Measurements from ENCODE around the gene ANKHD1. TPM values are rescaled to one million over a fixed set of nuclear protein-coding genes. Genes with fewer than 3 reads are reported as not detected.
A peak's percentile ranks its signal among the peaks of the same experiment; 100 is the strongest.

The ANKHD1 gene
- total RNA-seq, 2 experiments from 2014 or later: 90.6 to 143 TPM

DNA sequence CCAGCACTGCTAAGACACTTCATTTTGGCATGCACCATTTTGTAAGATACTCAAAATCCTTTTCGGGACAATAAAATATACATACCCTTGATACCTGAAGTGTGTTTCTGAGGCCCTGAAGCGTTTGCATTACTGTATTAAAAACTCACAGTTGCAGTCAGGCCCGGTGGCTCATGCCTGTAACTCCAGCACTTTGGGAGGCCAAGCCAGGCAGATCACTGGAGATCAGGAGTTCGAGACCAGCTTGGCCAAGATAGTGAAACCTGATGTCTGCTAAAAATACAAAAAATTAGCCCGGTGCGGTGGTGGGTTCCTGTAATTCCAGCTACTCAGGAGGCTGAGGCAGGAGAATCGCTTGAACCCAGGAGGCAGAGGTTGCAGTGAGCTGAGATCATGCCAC, 143.4 kb downstream of the ANKHD1 start:
- BruUV-seq (replicated peaks): no TSS peak
- TF ChIP-seq EZH2phosphoT487 (IDR thresholded peaks at IDR 0.05; ENCODE audit: borderline replicate concordance, low read depth, low read length): no peak
- TF ChIP-seq, protein P1, sequence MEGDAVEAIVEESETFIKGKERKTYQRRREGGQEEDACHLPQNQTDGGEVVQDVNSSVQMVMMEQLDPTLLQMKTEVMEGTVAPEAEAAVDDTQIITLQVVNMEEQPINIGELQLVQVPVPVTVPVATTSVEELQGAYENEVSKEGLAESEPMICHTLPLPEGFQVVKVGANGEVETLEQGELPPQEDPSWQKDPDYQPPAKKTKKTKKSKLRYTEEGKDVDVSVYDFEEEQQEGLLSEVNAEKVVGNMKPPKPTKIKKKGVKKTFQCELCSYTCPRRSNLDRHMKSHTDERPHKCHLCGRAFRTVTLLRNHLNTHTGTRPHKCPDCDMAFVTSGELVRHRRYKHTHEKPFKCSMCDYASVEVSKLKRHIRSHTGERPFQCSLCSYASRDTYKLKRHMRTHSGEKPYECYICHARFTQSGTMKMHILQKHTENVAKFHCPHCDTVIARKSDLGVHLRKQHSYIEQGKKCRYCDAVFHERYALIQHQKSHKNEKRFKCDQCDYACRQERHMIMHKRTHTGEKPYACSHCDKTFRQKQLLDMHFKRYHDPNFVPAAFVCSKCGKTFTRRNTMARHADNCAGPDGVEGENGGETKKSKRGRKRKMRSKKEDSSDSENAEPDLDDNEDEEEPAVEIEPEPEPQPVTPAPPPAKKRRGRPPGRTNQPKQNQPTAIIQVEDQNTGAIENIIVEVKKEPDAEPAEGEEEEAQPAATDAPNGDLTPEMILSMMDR (conservative IDR thresholded peaks at IDR 0.05; ENCODE audit: low read length): no peak
- no peak overlapping the region for H3K4me3 ChIP-seq (ENCODE audit: low read depth, low read length, poor library complexity, severe bottlenecking)
- CTCF ChIA-PET (ENCODE audit: unreplicated experiment): no interaction called here
- intact Hi-C loops (cut with micrococcal nuclease; ENCODE audit: unreplicated experiment): no loop called here
- H3K36me3 ChIP-seq (ENCODE audit: insufficient read depth, low read length): peaks cover 76% of the 10 kb centered on the region
- no peak for DNase-seq (ENCODE audit: low spot score)
- no peaks in the 10 kb centered on the region for H3K79me2 ChIP-seq (ENCODE audit: insufficient read depth, low read depth, low read length)
- no peaks in the 10 kb centered on the region for H3K9me2 ChIP-seq (ENCODE audit: insufficient read depth, low read length)
- no peak overlapping the region for H3K27ac ChIP-seq (ENCODE audit: low read depth, low read length, poor library complexity, severe bottlenecking)
- H2AFZ ChIP-seq (ENCODE audit: low read length): no peak overlapping the region
- POLR2A ChIA-PET: interaction anchor here (0.7 to 1.3 kb wide), 2 partner anchors 12 to 173 kb away, joined by 3 to 4 read pairs; no protein-coding TSS in a partner anchor
- no peak overlapping the region for H3K4me2 ChIP-seq (ENCODE audit: low read length)
- no peaks in the 10 kb centered on the region for H3K9me3 ChIP-seq (ENCODE audit: low read length)
- no peaks in the 10 kb centered on the region for H4K20me1 ChIP-seq (ENCODE audit: insufficient read depth, low read length)
- H3K4me1 ChIP-seq (ENCODE audit: insufficient read depth, low read length, poor library complexity, severe bottlenecking): peaks cover 14% of the 10 kb centered on the region

DNA sequence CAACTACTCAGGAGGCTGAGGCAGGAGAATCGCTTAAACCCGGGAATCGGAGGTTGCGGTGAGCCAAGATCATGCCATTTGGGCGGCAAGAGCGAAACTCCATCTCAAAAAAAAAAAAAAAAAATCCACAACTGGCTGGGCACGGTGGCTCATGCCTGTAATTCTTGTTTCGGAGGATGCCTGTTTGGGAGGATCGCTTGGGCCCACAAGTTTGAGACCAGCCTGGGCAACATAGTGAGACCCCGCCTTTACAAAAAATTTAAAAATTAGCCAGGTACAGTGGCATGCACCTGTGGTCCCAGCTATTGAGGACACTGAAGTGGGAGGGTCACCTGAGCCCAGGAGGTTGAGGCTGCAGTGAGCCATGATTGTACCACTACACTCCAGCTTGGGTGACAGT, 144.0 kb downstream of the ANKHD1 start:
- H3K4me3 ChIP-seq (ENCODE audit: low read depth, low read length, poor library complexity, severe bottlenecking): no peak overlapping the region
- H3K4me2 ChIP-seq (ENCODE audit: low read length): no peak overlapping the region
- DNase-seq (ENCODE audit: low spot score): no peak
- peaks cover 14% of the 10 kb centered on the region for H3K4me1 ChIP-seq (ENCODE audit: insufficient read depth, low read length, poor library complexity, severe bottlenecking)
- no peak overlapping the region for H2AFZ ChIP-seq (ENCODE audit: low read length)
- CTCF ChIA-PET (ENCODE audit: unreplicated experiment): no interaction called here
- intact Hi-C loops (cut with micrococcal nuclease; ENCODE audit: unreplicated experiment): no loop called here
- no peak overlapping the region for H3K27ac ChIP-seq (ENCODE audit: low read depth, low read length, poor library complexity, severe bottlenecking)
- POLR2A ChIA-PET: interaction anchor here (1.3 kb wide), 1 partner anchor 13 kb away, joined by 4 read pairs; no protein-coding TSS in a partner anchor
- no peaks in the 10 kb centered on the region for H4K20me1 ChIP-seq (ENCODE audit: insufficient read depth, low read length)
- TF ChIP-seq, protein P1 (conservative IDR thresholded peaks at IDR 0.05; ENCODE audit: low read length): no peak
- TF ChIP-seq EZH2phosphoT487 (IDR thresholded peaks at IDR 0.05; ENCODE audit: borderline replicate concordance, low read depth, low read length): no peak
- no peaks in the 10 kb centered on the region for H3K79me2 ChIP-seq (ENCODE audit: insufficient read depth, low read depth, low read length)
- H3K9me2 ChIP-seq (ENCODE audit: insufficient read depth, low read length): no peaks in the 10 kb centered on the region
- H3K9me3 ChIP-seq (ENCODE audit: low read length): no peaks in the 10 kb centered on the region
- peaks cover 76% of the 10 kb centered on the region for H3K36me3 ChIP-seq (ENCODE audit: insufficient read depth, low read length)
- BruUV-seq (replicated peaks): no TSS peak

DNA sequence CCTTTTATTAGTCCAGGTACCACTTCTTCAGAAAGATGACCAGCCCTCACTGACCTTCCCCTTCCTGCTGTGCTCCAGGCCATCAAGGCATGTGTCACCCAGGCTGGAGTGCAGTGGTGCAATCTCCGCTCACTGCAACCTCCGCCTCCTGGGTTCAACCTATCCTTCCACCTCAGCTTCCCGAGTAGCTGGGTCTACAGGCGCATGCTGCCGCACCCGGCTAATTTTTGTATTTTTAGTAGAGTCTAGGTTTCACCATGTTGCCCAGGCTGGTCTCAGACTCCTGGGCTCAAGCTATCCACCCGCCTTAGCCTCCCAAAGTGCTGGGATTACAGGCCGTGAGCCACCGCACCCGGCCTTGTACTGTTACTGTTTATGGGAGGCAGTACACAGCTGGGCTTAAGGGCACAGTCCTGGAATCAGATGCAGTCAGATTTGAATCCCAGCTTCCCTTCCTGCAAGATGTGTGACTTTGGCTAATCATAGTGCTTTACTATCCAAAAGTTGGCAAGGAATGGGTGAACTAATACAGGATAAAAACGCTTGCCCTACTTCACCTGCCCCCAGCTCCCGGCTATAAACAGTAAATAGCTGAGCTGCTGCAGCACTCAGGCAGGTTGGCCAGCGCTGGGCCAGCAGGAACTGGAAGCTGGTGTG, 145.3 kb downstream of the ANKHD1 start:
- Histone ChIP-seq H3K4me1 (ENCODE audit: insufficient read depth, low read length, poor library complexity, severe bottlenecking) (peaks cover 14% of the 10 kb centered on the region), H2AFZ (ENCODE audit: low read length) (no peak overlapping the region), H3K36me3 (ENCODE audit: insufficient read depth, low read length) (peaks cover 76% of the 10 kb centered on the region), H4K20me1 (ENCODE audit: insufficient read depth, low read length) (no peaks in the 10 kb centered on the region), H3K4me2 (ENCODE audit: low read length) (peak overlapping the region; percentile 47; the same call in 1 of the 2 replicates), H3K4me3 (ENCODE audit: low read depth, low read length, poor library complexity, severe bottlenecking) (no peak overlapping the region), H3K27ac (ENCODE audit: low read depth, low read length, poor library complexity, severe bottlenecking) (no peak overlapping the region), H3K79me2 (ENCODE audit: insufficient read depth, low read depth, low read length) (no peaks in the 10 kb centered on the region), H3K9me3 (ENCODE audit: low read length) (no peaks in the 10 kb centered on the region), H3K9me2 (ENCODE audit: insufficient read depth, low read length) (no peaks in the 10 kb centered on the region)
- BruUV-seq (replicated peaks): no TSS peak
- POLR2A ChIA-PET: interaction anchor here (0.9 to 1.9 kb wide), 4 partner anchors 8 to 27 kb away, joined by 3 to 6 read pairs (median 3); partner anchors contain the start of gene SRA1
- CTCF ChIA-PET (ENCODE audit: unreplicated experiment): no interaction called here
- no peak for DNase-seq (ENCODE audit: low spot score)
- no peak for TF ChIP-seq EZH2phosphoT487 (IDR thresholded peaks at IDR 0.05; ENCODE audit: borderline replicate concordance, low read depth, low read length)
- TF ChIP-seq, protein P1 (conservative IDR thresholded peaks at IDR 0.05; ENCODE audit: low read length): no peak
- intact Hi-C loops (cut with micrococcal nuclease; ENCODE audit: unreplicated experiment): no loop called here

Data from OCI-LY7 (cell line).